Gastroesophageal sphincter (tissue), 4 donors: ENCODE measurements around the gene NEU1. TPM values are rescaled to one million over a fixed set of nuclear protein-coding genes. Genes with fewer than 3 reads are reported as not detected.
"Not testable (repeated sequence)": the region's sequence is repeated elsewhere in the genome, so short reads cannot be mapped to it uniquely, and the experiment has no call there.

ENCODE experiments used
- ATAC-seq: fragments of 150-250 bp; one replicate; pipeline ENCODE4 v1.9.1; 2016; ENCODE audit warnings: mild to moderate bottlenecking, moderate library complexity
- H3K27ac ChIP-seq, 4 donors: fragments of 200-600 bp; sonication (generic) in 3 of 4; 1 replicate in 3 of 4; 2 replicates in 1 of 4; pipeline ENCODE4 v1.5.1; 2016 to 2019
- H3K27me3 ChIP-seq: fragments of 200-600 bp; sonication (generic); one replicate; pipeline ENCODE4 v1.5.1; 2019
- H3K36me3 ChIP-seq, 2 donors: fragments of 200-600 bp; sonication (generic); one replicate each; pipeline ENCODE4 v1.5.1; 2019; ENCODE audit warnings: control low read depth in 1 of 2
- H3K4me1 ChIP-seq, 3 donors: fragments of 200-600 bp; sonication (generic); 1 replicate in 2 of 3; 2 replicates in 1 of 3; pipeline ENCODE4 v1.5.1; 2016 to 2019; ENCODE audit warnings: control low read depth in 2 of 3
- H3K4me3 ChIP-seq, 2 donors: fragments of 200-600 bp; sonication (generic); one replicate each; pipeline ENCODE4 v1.5.1; 2019; ENCODE audit warnings: mild to moderate bottlenecking in 1 of 2, moderate library complexity in 1 of 2
- H3K9me3 ChIP-seq, 3 donors: fragments of 200-600 bp; sonication (generic); one replicate each; pipeline ENCODE4 v1.5.1; 2017 to 2019; ENCODE audit warnings: control low read depth in 2 of 3
- EP300 ChIP-seq: sonication (generic); formaldehyde crosslinking; IDR thresholded peaks from one replicate; pipeline ENCODE4 v1.6.1; 2017; ENCODE audit warnings: antibody characterized with exemption, mild to moderate bottlenecking
- POLR2A ChIP-seq, 2 donors: fragments of 450-650 bp; IDR thresholded peaks; one replicate each; pipeline ENCODE4 v1.6.1; 2017; ENCODE audit warnings: antibody characterized with exemption in 2 of 2, mild to moderate bottlenecking in 2 of 2, moderate library complexity in 1 of 2
- POLR2AphosphoS5 ChIP-seq: sonication (generic); formaldehyde crosslinking; IDR thresholded peaks from one replicate; pipeline ENCODE4 v1.6.1; 2017; ENCODE audit warnings: antibody characterized with exemption
- WGBS, 2 donors: methylation state at CpG; one replicate each; pipeline ENCODE4 v1.1.5; 2018; ENCODE audit warnings: low coverage in 1 of 2; 5-methylcytosine and 5-hydroxymethylcytosine counted together
- small RNA-seq, 4 donors: library from RNA; depleted of rRNA; stranded (forward); fragments of <200 nt; gene quantifications; one replicate each; pipeline ENCODE3, GENCODE V24; 2016
- total RNA-seq, 4 donors: library from RNA; depleted of rRNA; stranded (reverse); fragments of >200 nt; gene quantifications; one replicate each; pipeline ENCODE4 v1.1.0, GENCODE V29; 2016
- TF ChIP-seq, protein P1 (sequence below), 4 experiments: fragments of 200-600 bp in 2 of 4; fragments of 450-650 bp in 2 of 4; sonication (generic) in 1 of 4; IDR thresholded peaks; one replicate each; pipeline ENCODE4 v1.5.1; 2017 to 2019; ENCODE audit warnings: antibody characterized with exemption in 4 of 4, mild to moderate bottlenecking in 2 of 4, moderate library complexity in 2 of 4

Gene NEU1
- total RNA-seq, 4 donors from 2014 or later: 28.2 to 39.1 (median 30.5) TPM

GRCh38 chr6:31815025-31815838, 47.4 kb downstream of the NEU1 start, which contains the start of the genes HSPA1A and HSPA1L:
Gene HSPA1A, plus strand, starts transcription at chr6:31815543. Its CDS starts 214 bp downstream, at chr6:31815757.
Gene HSPA1L, minus strand, starts transcription at chr6:31815283. Its CDS starts 3,311 bp downstream, at chr6:31811972.
- H3K27ac ChIP-seq: peak within 1 kb of the TSS; percentile 90 to 100 (median 98)
- no peaks in the 10 kb centered on the region for H3K36me3 ChIP-seq
- H3K27me3 ChIP-seq: no peaks in the 10 kb centered on the region
- no peaks in the 10 kb centered on the region for H3K9me3 ChIP-seq
- H3K4me3 ChIP-seq: peak within 1 kb of the TSS; percentile 46 to 60
- ATAC-seq: peak; percentile 92
- peak; percentile 100 for TF ChIP-seq POLR2A (IDR thresholded peaks at IDR 0.05)
- TF ChIP-seq POLR2AphosphoS5: peak; percentile 100
- TF ChIP-seq, protein P1, sequence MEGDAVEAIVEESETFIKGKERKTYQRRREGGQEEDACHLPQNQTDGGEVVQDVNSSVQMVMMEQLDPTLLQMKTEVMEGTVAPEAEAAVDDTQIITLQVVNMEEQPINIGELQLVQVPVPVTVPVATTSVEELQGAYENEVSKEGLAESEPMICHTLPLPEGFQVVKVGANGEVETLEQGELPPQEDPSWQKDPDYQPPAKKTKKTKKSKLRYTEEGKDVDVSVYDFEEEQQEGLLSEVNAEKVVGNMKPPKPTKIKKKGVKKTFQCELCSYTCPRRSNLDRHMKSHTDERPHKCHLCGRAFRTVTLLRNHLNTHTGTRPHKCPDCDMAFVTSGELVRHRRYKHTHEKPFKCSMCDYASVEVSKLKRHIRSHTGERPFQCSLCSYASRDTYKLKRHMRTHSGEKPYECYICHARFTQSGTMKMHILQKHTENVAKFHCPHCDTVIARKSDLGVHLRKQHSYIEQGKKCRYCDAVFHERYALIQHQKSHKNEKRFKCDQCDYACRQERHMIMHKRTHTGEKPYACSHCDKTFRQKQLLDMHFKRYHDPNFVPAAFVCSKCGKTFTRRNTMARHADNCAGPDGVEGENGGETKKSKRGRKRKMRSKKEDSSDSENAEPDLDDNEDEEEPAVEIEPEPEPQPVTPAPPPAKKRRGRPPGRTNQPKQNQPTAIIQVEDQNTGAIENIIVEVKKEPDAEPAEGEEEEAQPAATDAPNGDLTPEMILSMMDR (IDR thresholded peaks at IDR 0.05): peak in 1 of 4 experiments; percentile 8
- no peak for TF ChIP-seq EP300
- H3K4me1 ChIP-seq: peaks cover 3 to 41% (median 24%) of the 10 kb centered on the region in 3 donors
- 0% methylated on average over 7 of the region's 56 CpGs; no CpG with 5 or more reads in 1 of the 2 donors for WGBS, 2 donors

- TF ChIP-seq POLR2A (IDR thresholded peaks at IDR 0.05) (peak in 1 of 2 donors; percentile 11), EP300 (no peak), POLR2AphosphoS5 (peak; percentile 88)
- Histone ChIP-seq H3K27ac (peak overlapping the region; percentile 86 to 100 (median 98)), H3K4me1 (peaks cover 3 to 35% (median 18%) of the 10 kb centered on the region in 3 donors), H3K27me3 (no peaks in the 10 kb centered on the region), H3K36me3 (no peaks in the 10 kb centered on the region), H3K4me3 (peak overlapping the region; percentile 46 to 60), H3K9me3 (no peaks in the 10 kb centered on the region)
- peak; percentile 89 for ATAC-seq
- WGBS, 2 donors: 0% methylated on average over 6 to 11 of the region's 13 CpGs
Measured at GRCh38 chr6:31814677-31815024, 48.0 kb downstream of the NEU1 start.

- Histone ChIP-seq H3K9me3 (no peaks in the 10 kb centered on the region), H3K4me3 (peak overlapping the region in 1 of 2 donors; percentile 60), H3K27me3 (no peaks in the 10 kb centered on the region), H3K36me3 (no peaks in the 10 kb centered on the region), H3K27ac (peak overlapping the region; percentile 85 to 100 (median 94)), H3K4me1 (peaks cover 3 to 23% (median 7%) of the 10 kb centered on the region in 3 donors)
- WGBS, 2 donors: 92 to 98% methylated on average over 7 of the region's 7 CpGs
- TF ChIP-seq POLR2A (IDR thresholded peaks at IDR 0.05) (no peak), POLR2AphosphoS5 (no peak), EP300 (no peak)
- TF ChIP-seq, protein P1 (IDR thresholded peaks at IDR 0.05): no peak
- no peak for ATAC-seq
Measured at GRCh38 chr6:31813465-31813849, 49.2 kb downstream of the NEU1 start.

GRCh38 chr6:31811645-31812044, 51.0 kb downstream of the NEU1 start:
- ATAC-seq: no peak
- TF ChIP-seq POLR2AphosphoS5 (no peak), POLR2A (IDR thresholded peaks at IDR 0.05) (no peak), EP300 (no peak)
- TF ChIP-seq, protein P1 (IDR thresholded peaks at IDR 0.05): no peak
- H3K4me3 ChIP-seq: no peak overlapping the region
- peaks cover 3 to 22% (median 7%) of the 10 kb centered on the region in 3 donors for H3K4me1 ChIP-seq
- H3K27me3 ChIP-seq: no peaks in the 10 kb centered on the region
- no peak overlapping the region for H3K27ac ChIP-seq
- WGBS, 2 donors: 94 to 96% methylated on average over 6 of the region's 12 CpGs
- no peaks in the 10 kb centered on the region for H3K36me3 ChIP-seq
- H3K9me3 ChIP-seq: no peaks in the 10 kb centered on the region

DNA sequence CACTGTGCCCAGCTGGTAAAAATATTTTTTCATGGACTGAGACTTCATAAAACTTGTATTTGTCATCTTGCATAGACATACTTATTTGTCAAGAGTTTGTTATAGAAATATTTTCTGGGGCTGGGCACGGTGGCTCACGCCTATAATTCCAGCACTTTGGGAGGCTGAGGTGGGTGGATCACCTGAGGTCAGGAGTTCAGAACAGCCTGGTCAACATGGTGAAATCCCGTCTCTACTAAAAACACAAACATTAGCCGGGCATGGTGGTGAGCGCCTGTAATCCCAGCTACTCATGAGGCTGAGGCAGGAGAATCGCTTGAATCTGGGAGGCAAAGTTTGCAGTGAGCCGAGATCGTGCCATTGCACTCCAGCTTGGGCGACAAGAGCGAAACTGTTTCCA, 54.0 kb downstream of the NEU1 start:
- Histone ChIP-seq H3K27ac (peak overlapping the region in 1 of 4 donors; percentile 93), H3K4me1 (peaks cover 4 to 33% (median 7%) of the 10 kb centered on the region in 3 donors)
- not testable (repeated sequence) for H3K27me3 ChIP-seq, H3K36me3 ChIP-seq, ATAC-seq, H3K4me3 ChIP-seq, H3K9me3 ChIP-seq
- WGBS, 2 donors: 85 to 88% methylated on average over 3 to 10 of the region's 10 CpGs

Small RNAs within 50 kb of the gene (small RNA-seq; reads per million reads assigned to genes)
- gene SNORD48 (798 to 1,747 (median 973) reads per million in 4 donors), gene SNORD52 (0 reads per million in 4 donors)

Other genes with a start within 250 kb of the NEU1 start
- gene AIF1, start 247.6 kb downstream of the NEU1 start, total RNA-seq: 10 to 100 TPM in 3 of 4 donors, 1 to 10 TPM in 1; 5.6 to 46.4 (median 21.3) TPM
- gene PRRC2A, start 242.1 kb downstream of the NEU1 start, total RNA-seq: 100 to 1,000 TPM in 1 of 4 donors, 10 to 100 TPM in 3; 47.9 to 137 (median 76.2) TPM
- 100 to 1,000 TPM; 131 to 252 (median 190) TPM for gene BAG6, start 210.2 kb downstream of the NEU1 start, total RNA-seq
- gene APOM, start 206.9 kb downstream of the NEU1 start, total RNA-seq: 1 to 10 TPM in 3 of 4 donors, under 1 TPM in 1; 0.62 to 7.4 (median 3.2) TPM
- 10 to 100 TPM; 30.0 to 40.0 (median 36.1) TPM for gene C6orf47, start 202.0 kb downstream of the NEU1 start, total RNA-seq
- 10 to 100 TPM; 17.1 to 22.3 (median 17.9) TPM for gene GPANK1, start 197.8 kb downstream of the NEU1 start, total RNA-seq
- 100 to 1,000 TPM; 162 to 197 (median 167) TPM for gene CSNK2B, start 196.7 kb downstream of the NEU1 start, total RNA-seq
- gene LY6G5B, start 192.8 kb downstream of the NEU1 start, total RNA-seq: 1 to 10 TPM in 3 of 4 donors, under 1 TPM in 1; 0.10 to 9.3 (median 3.9) TPM
- gene LY6G5C, start 181.8 kb downstream of the NEU1 start, total RNA-seq: 1 to 10 TPM in 1 of 4 donors, under 1 TPM in 1, not detected in 2; 0.94 to 1.9 TPM
- 10 to 100 TPM; 37.4 to 49.8 (median 47.2) TPM for gene ABHD16A, start 159.5 kb downstream of the NEU1 start, total RNA-seq
- gene LY6G6F, start 156.0 kb downstream of the NEU1 start, total RNA-seq: not detected
- not detected for gene LY6G6D, start 147.5 kb downstream of the NEU1 start, total RNA-seq
- not detected for gene LY6G6C, start 141.1 kb downstream of the NEU1 start, total RNA-seq
- gene MPIG6B, start 139.4 kb downstream of the NEU1 start, total RNA-seq: under 1 TPM in 1 of 4 donors, not detected in 3; 0.54 TPM
- 100 to 1,000 TPM in 2 of 4 donors, 10 to 100 TPM in 2; 75.6 to 127 (median 99.0) TPM for gene DDAH2, start 133.5 kb downstream of the NEU1 start, total RNA-seq
- 100 to 1,000 TPM; 191 to 427 (median 276) TPM for gene CLIC1, start 126.3 kb downstream of the NEU1 start, total RNA-seq
- gene MSH5, start 122.8 kb downstream of the NEU1 start, total RNA-seq: 10 to 100 TPM in 1 of 4 donors, 1 to 10 TPM in 3; 1.9 to 12.7 (median 6.7) TPM
- 1 to 10 TPM in 1 of 4 donors, under 1 TPM in 1, not detected in 2; 0.93 to 1.1 TPM for gene SAPCD1, start 100.2 kb downstream of the NEU1 start, total RNA-seq
- gene VWA7, start 85.5 kb downstream of the NEU1 start, total RNA-seq: under 1 TPM; 0.12 to 0.54 (median 0.31) TPM
- 10 to 100 TPM; 25.4 to 50.6 (median 29.9) TPM for gene VARS1, start 67.1 kb downstream of the NEU1 start, total RNA-seq
- 10 to 100 TPM; 18.0 to 31.7 (median 28.5) TPM for gene LSM2, start 55.9 kb downstream of the NEU1 start, total RNA-seq
- 1 to 10 TPM; 1.9 to 3.9 (median 2.6) TPM for gene HSPA1L, start 47.5 kb downstream of the NEU1 start, total RNA-seq
- 100 to 1,000 TPM; 287 to 496 (median 351) TPM for gene HSPA1A, start 47.3 kb downstream of the NEU1 start, total RNA-seq
- 100 to 1,000 TPM; 198 to 260 (median 219) TPM for gene HSPA1B, start 35.1 kb downstream of the NEU1 start, total RNA-seq
- 1 to 10 TPM in 2 of 4 donors, not detected in 2; 1.1 to 4.5 TPM for gene SLC44A4, start 16.2 kb upstream of the NEU1 start, total RNA-seq
- 10 to 100 TPM; 29.5 to 43.4 (median 35.5) TPM for gene EHMT2, start 34.9 kb upstream of the NEU1 start, total RNA-seq
- gene ZBTB12, start 39.3 kb upstream of the NEU1 start, total RNA-seq: 1 to 10 TPM in 2 of 4 donors, under 1 TPM in 2; 0.40 to 2.0 (median 0.86) TPM
- 10 to 100 TPM in 3 of 4 donors, 1 to 10 TPM in 1; 3.3 to 33.4 (median 14.4) TPM for gene C2, start 64.9 kb upstream of the NEU1 start, total RNA-seq
- 10 to 100 TPM in 3 of 4 donors, 1 to 10 TPM in 1; 8.1 to 42.6 (median 23.1) TPM for gene CFB, start 83.3 kb upstream of the NEU1 start, total RNA-seq
- 10 to 100 TPM; 64.1 to 89.7 (median 70.4) TPM for gene NELFE, start 96.2 kb upstream of the NEU1 start, total RNA-seq
- 10 to 100 TPM; 18.8 to 52.5 (median 25.8) TPM for gene SKIC2, start 96.4 kb upstream of the NEU1 start, total RNA-seq
- 10 to 100 TPM; 12.3 to 17.4 (median 14.6) TPM for gene DXO, start 109.3 kb upstream of the NEU1 start, total RNA-seq
- 100 to 1,000 TPM in 1 of 4 donors, 10 to 100 TPM in 3; 50.4 to 111 (median 81.5) TPM for gene C4A, start 119.2 kb upstream of the NEU1 start, total RNA-seq
- gene C4B, start 152.0 kb upstream of the NEU1 start, total RNA-seq: 100 to 1,000 TPM in 1 of 4 donors, 10 to 100 TPM in 3; 45.6 to 259 (median 82.1) TPM
- gene CYP21A2, start 175.6 kb upstream of the NEU1 start, total RNA-seq: 1 to 10 TPM in 1 of 4 donors, under 1 TPM in 2, not detected in 1; 0.47 to 1.7 (median 0.81) TPM
- gene TNXB, start 246.5 kb upstream of the NEU1 start, total RNA-seq: 100 to 1,000 TPM; 148 to 394 (median 190) TPM